HCT116 (cell line): ENCODE measurements around the gene GBGT1. TPM values are rescaled to one million over a fixed set of nuclear protein-coding genes. Genes with fewer than 3 reads are reported as not detected.

Source experiments
- ATAC-seq: fragments of 200-7000 bp; cut with Tn5 transposase; 2 replicates; pipeline ENCODE4 v1.9.1; 2020; ENCODE audit warnings: mild to moderate bottlenecking, moderate library complexity
- BruUV-seq: library from RNA; stranded (reverse); fragments of 400-500 nt; replicated peaks from 2 replicates; lab custom pipeline; 2021; lab: Mats Ljungman, UMichigan
- CTCF ChIA-PET: fragments of 300-600 bp; sonication (Branson Sonifier 250); formaldehyde crosslinking; loops from one replicate; lab custom pipeline; 2021; ENCODE audit warnings: antibody characterized with exemption; lab: Charles Lee
- POLR2A ChIA-PET: fragments of 300-600, 350-600 bp; sonication (Branson Sonifier 250); formaldehyde crosslinking; loops from one replicate; lab custom pipeline; 2021; ENCODE audit warnings: antibody characterized with exemption; lab: Charles Lee
- RAD21 ChIA-PET, 2 experiments: fragments of 300-600 bp; sonication (Branson Sonifier 250); formaldehyde crosslinking; loops; one replicate each; lab custom pipeline; 2023; ENCODE audit warnings: low total read pairs in 2 of 2; ENCODE audit not compliant: uncharacterized antibody in 2 of 2, unreplicated experiment in 2 of 2, low non-redundant PET in 1 of 2; lab: Charles Lee
- DNase-seq: peaks from one replicate; pipeline ENCODE4 v3.0.0-alpha.2; 2010; ENCODE audit warnings: low read depth, low spot score
- H2AFZ ChIP-seq: fragments of 200-600 bp; shearing (Covaris generic), sonication (generic); 2 replicates; pipeline ENCODE4 v1.6.1; 2017; ENCODE audit warnings: low read depth, mixed run types, mixed read lengths, antibody characterized with exemption, low read length; ENCODE audit not compliant: poor library complexity, severe bottlenecking
- H3K27ac ChIP-seq: 2 replicates; pipeline ENCODE4 v1.5.1; 2012; ENCODE audit warnings: low read depth, low read length
- H3K27me3 ChIP-seq: fragments of 200-600 bp; sonication (generic); 2 replicates; pipeline ENCODE4 v1.6.1; 2016; ENCODE audit warnings: mixed run types, low read length, mixed read lengths; ENCODE audit not compliant: insufficient read depth
- H3K36me3 ChIP-seq, 2 experiments: fragments of 200-500 bp in 1 of 2; fragments of 200-600 bp in 1 of 2; sonication (Bioruptor generic) in 1 of 2; sonication (generic) in 1 of 2; 2 replicates each; pipeline versions ENCODE4 v1.5.1 to v1.6.1; 2014 to 2016; ENCODE audit warnings: low read length in 2 of 2, inconsistent platforms in 1 of 2, mixed read lengths in 1 of 2, mixed run types in 1 of 2; ENCODE audit not compliant: insufficient read depth in 2 of 2, control insufficient read depth in 1 of 2
- H3K4me1 ChIP-seq, 2 experiments: fragments of 200-600 bp in 1 of 2; sonication (generic) in 1 of 2; 2 replicates each; pipeline versions ENCODE4 v1.5.1 to v1.6.1; 2012 to 2017; ENCODE audit warnings: low read length in 2 of 2, inconsistent platforms in 1 of 2, mild to moderate bottlenecking in 1 of 2, mixed read lengths in 1 of 2, mixed run types in 1 of 2, moderate library complexity in 1 of 2; ENCODE audit not compliant: insufficient read depth in 2 of 2, control insufficient read depth in 1 of 2
- H3K4me2 ChIP-seq: fragments of 200-600 bp; sonication (generic); 2 replicates; pipeline ENCODE4 v1.6.1; 2017; ENCODE audit warnings: mixed run types, low read length, mixed read lengths
- H3K4me3 ChIP-seq, 2 experiments: fragments of 200-600 bp in 1 of 2; sonication (generic) in 1 of 2; replicated peaks in 1 of 2; 2 replicates each; pipeline ENCODE4 v1.5.1; 2011 to 2016; ENCODE audit warnings: low read length in 2 of 2, control low read depth in 1 of 2, low read depth in 1 of 2, mild to moderate bottlenecking in 1 of 2, mixed read lengths in 1 of 2, mixed run types in 1 of 2
- H3K79me2 ChIP-seq: fragments of 200-600 bp; sonication (generic); 2 replicates; pipeline ENCODE4 v1.6.1; 2017; ENCODE audit warnings: mild to moderate bottlenecking, mixed run types, low read length, moderate library complexity, mixed read lengths; ENCODE audit not compliant: insufficient read depth
- H3K9ac ChIP-seq: fragments of 200-600 bp; sonication (generic); 2 replicates; pipeline ENCODE4 v1.6.1; 2016; ENCODE audit warnings: low read length, mixed read lengths
- H3K9me2 ChIP-seq: fragments of 200-600 bp; sonication (generic), shearing (Covaris generic); 2 replicates; pipeline ENCODE4 v1.6.1; 2017; ENCODE audit warnings: mixed run types, mild to moderate bottlenecking, moderate library complexity; ENCODE audit not compliant: insufficient read depth
- H3K9me3 ChIP-seq, 2 experiments: fragments of 200-500 bp in 1 of 2; fragments of 200-600 bp in 1 of 2; sonication (Bioruptor generic) in 1 of 2; sonication (generic) in 1 of 2; 2 replicates each; pipeline ENCODE4 v1.6.1; 2014 to 2017; ENCODE audit warnings: low read length in 2 of 2, mixed read lengths in 2 of 2, inconsistent platforms in 1 of 2, low read depth in 1 of 2, mild to moderate bottlenecking in 1 of 2, mixed run types in 1 of 2, moderate library complexity in 1 of 2; ENCODE audit not compliant: control insufficient read depth in 1 of 2, insufficient read depth in 1 of 2
- H4K20me1 ChIP-seq: fragments of 200-600 bp; sonication (generic), shearing (Covaris generic); 2 replicates; pipeline ENCODE4 v1.6.1; 2017; ENCODE audit warnings: mixed run types, mild to moderate bottlenecking, moderate library complexity; ENCODE audit not compliant: insufficient read depth
- CBX3 ChIP-seq: IDR thresholded peaks from 2 replicates; pipeline ENCODE4 v1.6.1; 2012; ENCODE audit warnings: low read depth
- CEBPB ChIP-seq: IDR thresholded peaks from 2 replicates; pipeline ENCODE4 v1.6.1; 2012; ENCODE audit warnings: low read depth
- ELF1 ChIP-seq: IDR thresholded peaks from 2 replicates; pipeline ENCODE4 v1.6.1; 2012; ENCODE audit warnings: low read depth, borderline replicate concordance
- EZH2 ChIP-seq: fragments of 200-600 bp; sonication (generic); IDR thresholded peaks from 2 replicates; pipeline ENCODE4 v1.6.1; 2017; ENCODE audit warnings: antibody characterized with exemption, mixed run types
- EZH2phosphoT487 ChIP-seq: fragments of 200-600 bp; IDR thresholded peaks from 2 replicates; pipeline ENCODE4 v1.6.1; 2018; ENCODE audit warnings: antibody characterized with exemption, borderline replicate concordance
- FOSL1 ChIP-seq: IDR thresholded peaks from 2 replicates; pipeline ENCODE4 v1.6.1; 2012; ENCODE audit warnings: low read depth
- POLR2AphosphoS5 ChIP-seq: IDR thresholded peaks from 2 replicates; pipeline ENCODE4 v1.6.1; 2011; ENCODE audit warnings: mild to moderate bottlenecking, low read depth, low read length, moderate library complexity
- SIN3A ChIP-seq: IDR thresholded peaks from 2 replicates; pipeline ENCODE4 v1.6.1; 2012; ENCODE audit warnings: low read depth
- SP1 ChIP-seq: IDR thresholded peaks from 2 replicates; pipeline ENCODE4 v1.6.1; 2012; ENCODE audit warnings: low read depth
- TCF7L2 ChIP-seq: IDR thresholded peaks from 2 replicates; pipeline ENCODE4 v1.7.0; 2011; ENCODE audit warnings: borderline replicate concordance, inconsistent platforms; ENCODE audit not compliant: insufficient read depth, insufficient read length; ENCODE audit errors: extremely low read depth
- YY1 ChIP-seq: IDR thresholded peaks from 2 replicates; pipeline ENCODE4 v1.6.1; 2011; ENCODE audit warnings: low read length, low read depth, moderate library complexity, mild to moderate bottlenecking; ENCODE audit not compliant: insufficient replicate concordance; ENCODE audit errors: extremely low read depth
- ZFX ChIP-seq: fragments of 450-650 bp; IDR thresholded peaks from 2 replicates; pipeline ENCODE4 v1.6.1; 2017
- intact Hi-C: fragments of 100-400 bp; cut with micrococcal nuclease; formaldehyde crosslinking; loops from 2 replicates; pipeline ENCODE4 v1.10.0; 2022
- total RNA-seq: library from RNA; stranded (reverse); gene quantifications from one replicate; pipeline ENCODE4 v1.2.1, GENCODE V29; 2021; ENCODE audit not compliant: unreplicated experiment
- TF ChIP-seq, protein P1 (sequence below): IDR thresholded peaks from 2 replicates; pipeline ENCODE4 v1.6.1; 2012
- TF ChIP-seq, protein P2 (sequence below): IDR thresholded peaks from 2 replicates; pipeline ENCODE4 v1.6.1; 2011; ENCODE audit warnings: mild to moderate bottlenecking, low read length, moderate library complexity; ENCODE audit not compliant: insufficient replicate concordance; ENCODE audit errors: extremely low read depth
- TF ChIP-seq, protein P3 (sequence below), 3 experiments: fragments of 200-600 bp in 1 of 3; sonication (generic) in 1 of 3; IDR thresholded peaks in 2 of 3; conservative IDR thresholded peaks in 1 of 3; 2 replicates each; pipeline ENCODE4 v1.5.1; 2012 to 2017; ENCODE audit warnings: low read depth in 2 of 3, low read length in 2 of 3, antibody characterized with exemption in 1 of 3, borderline replicate concordance in 1 of 3, control low read depth in 1 of 3, mild to moderate bottlenecking in 1 of 3, mixed read lengths in 1 of 3, mixed run types in 1 of 3, moderate library complexity in 1 of 3; ENCODE audit not compliant: insufficient read depth in 1 of 3

Gene GBGT1
- total RNA-seq, 1 experiment from 2014 or later: 0.34 TPM

DNA sequence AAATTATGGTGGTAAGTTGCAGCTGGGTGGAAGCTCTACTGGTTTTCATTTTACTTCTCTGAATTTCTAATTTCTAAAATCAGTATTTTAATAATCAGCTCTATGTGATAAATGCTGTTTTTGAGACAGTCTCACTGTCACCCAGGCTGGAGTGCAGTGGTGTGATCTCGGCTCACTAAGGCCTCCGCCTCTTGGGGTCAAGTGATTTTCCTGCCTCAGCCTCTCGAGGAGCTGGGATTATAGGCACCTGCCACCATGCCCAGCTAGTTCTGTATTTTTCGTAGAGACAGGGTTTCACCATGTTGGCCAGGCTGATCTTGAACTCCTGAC lies 41.1 kb downstream of the GBGT1 start:
- Histone ChIP-seq H3K27me3 (no peaks in the 10 kb centered on the region), H3K9me2 (no peaks in the 10 kb centered on the region), H3K79me2 (peaks cover 26% of the 10 kb centered on the region), H2AFZ (no peak overlapping the region), H3K4me2 (no peak overlapping the region), H4K20me1 (no peaks in the 10 kb centered on the region), H3K4me3 (no peak overlapping the region), H3K4me1 (peaks cover 15 to 49% of the 10 kb centered on the region in 2 experiments), H3K36me3 (no peaks in the 10 kb centered on the region), H3K27ac (no peak overlapping the region), H3K9ac (no peak overlapping the region), H3K9me3 (no peaks in the 10 kb centered on the region)
- intact Hi-C loops: no loop called here
- no peak for DNase-seq
- CTCF ChIA-PET: interaction anchor here (3.1 kb wide), 1 partner anchor 22 kb away, joined by 20 read pairs; no protein-coding TSS in a partner anchor
- RAD21 ChIA-PET: no interaction called here
- POLR2A ChIA-PET: interaction anchor here (1.1 kb wide), 1 partner anchor 13 kb away, joined by 3 read pairs; no protein-coding TSS in a partner anchor
- no TSS peak for BruUV-seq
- ATAC-seq: no peak
- TF ChIP-seq FOSL1 (no peak), TCF7L2 (no peak), EZH2 (no peak), ELF1 (no peak), CEBPB (no peak), ZFX (no peak), YY1 (no peak), POLR2AphosphoS5 (no peak), SP1 (no peak), EZH2phosphoT487 (no peak), SIN3A (no peak), CBX3 (no peak)
- TF ChIP-seq, protein P1, sequence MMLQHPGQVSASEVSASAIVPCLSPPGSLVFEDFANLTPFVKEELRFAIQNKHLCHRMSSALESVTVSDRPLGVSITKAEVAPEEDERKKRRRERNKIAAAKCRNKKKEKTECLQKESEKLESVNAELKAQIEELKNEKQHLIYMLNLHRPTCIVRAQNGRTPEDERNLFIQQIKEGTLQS: no peak
- TF ChIP-seq, protein P2, sequence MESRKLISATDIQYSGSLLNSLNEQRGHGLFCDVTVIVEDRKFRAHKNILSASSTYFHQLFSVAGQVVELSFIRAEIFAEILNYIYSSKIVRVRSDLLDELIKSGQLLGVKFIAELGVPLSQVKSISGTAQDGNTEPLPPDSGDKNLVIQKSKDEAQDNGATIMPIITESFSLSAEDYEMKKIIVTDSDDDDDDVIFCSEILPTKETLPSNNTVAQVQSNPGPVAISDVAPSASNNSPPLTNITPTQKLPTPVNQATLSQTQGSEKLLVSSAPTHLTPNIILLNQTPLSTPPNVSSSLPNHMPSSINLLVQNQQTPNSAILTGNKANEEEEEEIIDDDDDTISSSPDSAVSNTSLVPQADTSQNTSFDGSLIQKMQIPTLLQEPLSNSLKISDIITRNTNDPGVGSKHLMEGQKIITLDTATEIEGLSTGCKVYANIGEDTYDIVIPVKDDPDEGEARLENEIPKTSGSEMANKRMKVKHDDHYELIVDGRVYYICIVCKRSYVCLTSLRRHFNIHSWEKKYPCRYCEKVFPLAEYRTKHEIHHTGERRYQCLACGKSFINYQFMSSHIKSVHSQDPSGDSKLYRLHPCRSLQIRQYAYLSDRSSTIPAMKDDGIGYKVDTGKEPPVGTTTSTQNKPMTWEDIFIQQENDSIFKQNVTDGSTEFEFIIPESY: no peak
- TF ChIP-seq, protein P3, sequence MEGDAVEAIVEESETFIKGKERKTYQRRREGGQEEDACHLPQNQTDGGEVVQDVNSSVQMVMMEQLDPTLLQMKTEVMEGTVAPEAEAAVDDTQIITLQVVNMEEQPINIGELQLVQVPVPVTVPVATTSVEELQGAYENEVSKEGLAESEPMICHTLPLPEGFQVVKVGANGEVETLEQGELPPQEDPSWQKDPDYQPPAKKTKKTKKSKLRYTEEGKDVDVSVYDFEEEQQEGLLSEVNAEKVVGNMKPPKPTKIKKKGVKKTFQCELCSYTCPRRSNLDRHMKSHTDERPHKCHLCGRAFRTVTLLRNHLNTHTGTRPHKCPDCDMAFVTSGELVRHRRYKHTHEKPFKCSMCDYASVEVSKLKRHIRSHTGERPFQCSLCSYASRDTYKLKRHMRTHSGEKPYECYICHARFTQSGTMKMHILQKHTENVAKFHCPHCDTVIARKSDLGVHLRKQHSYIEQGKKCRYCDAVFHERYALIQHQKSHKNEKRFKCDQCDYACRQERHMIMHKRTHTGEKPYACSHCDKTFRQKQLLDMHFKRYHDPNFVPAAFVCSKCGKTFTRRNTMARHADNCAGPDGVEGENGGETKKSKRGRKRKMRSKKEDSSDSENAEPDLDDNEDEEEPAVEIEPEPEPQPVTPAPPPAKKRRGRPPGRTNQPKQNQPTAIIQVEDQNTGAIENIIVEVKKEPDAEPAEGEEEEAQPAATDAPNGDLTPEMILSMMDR (IDR thresholded peaks at IDR 0.05 in 2 of 3, conservative IDR thresholded peaks at IDR 0.05 in 1 of 3; ENCODE audit: borderline replicate concordance in 1 of 3, insufficient read depth in 1 of 3, low read depth in 2 of 3, low read length in 2 of 3): no peak
